HG03432 (cell line): ENCODE measurements around the gene WDSUB1.
A peak's percentile ranks its signal among the peaks of the same experiment; 100 is the strongest.

Experiments used
- ATAC-seq: cut with Tn5 transposase; IDR thresholded peaks from one replicate; pipeline ENCODE4 v1.9.1; 2021; ENCODE audit warnings: mild to moderate bottlenecking, moderate library complexity; ENCODE audit not compliant: unreplicated experiment

Gene WDSUB1

GRCh38 chr2:159266554-159266953 lies 19.9 kb downstream of the WDSUB1 start:
- no peak for ATAC-seq

GRCh38 chr2:159265171-159265576 lies 21.3 kb downstream of the WDSUB1 start:
- ATAC-seq = no peak

DNA sequence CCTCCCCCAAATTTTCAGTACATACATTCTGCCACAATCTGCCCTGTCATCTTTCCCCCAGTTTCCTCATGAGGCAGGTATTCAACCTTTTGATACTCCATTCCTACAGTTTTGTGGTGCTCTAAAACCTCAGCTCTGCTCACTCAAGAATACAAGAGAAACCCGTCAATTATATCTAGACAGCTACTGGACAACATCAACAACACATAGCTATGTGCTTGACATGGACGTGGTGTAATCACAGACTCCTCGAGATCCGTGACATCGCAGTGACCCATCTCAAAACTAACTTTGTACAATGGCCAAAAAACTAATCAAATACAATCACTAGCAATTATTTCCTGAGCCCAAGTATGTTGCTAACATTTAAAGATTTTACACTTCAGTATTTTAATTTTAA lies 23.6 kb downstream of the WDSUB1 start:
- ATAC-seq = no peak

GRCh38 chr2:159262226-159262625 lies 24.3 kb downstream of the WDSUB1 start:
- no peak for ATAC-seq

GRCh38 chr2:159256159-159256558 lies 30.3 kb downstream of the WDSUB1 start:
- ATAC-seq = no peak

DNA sequence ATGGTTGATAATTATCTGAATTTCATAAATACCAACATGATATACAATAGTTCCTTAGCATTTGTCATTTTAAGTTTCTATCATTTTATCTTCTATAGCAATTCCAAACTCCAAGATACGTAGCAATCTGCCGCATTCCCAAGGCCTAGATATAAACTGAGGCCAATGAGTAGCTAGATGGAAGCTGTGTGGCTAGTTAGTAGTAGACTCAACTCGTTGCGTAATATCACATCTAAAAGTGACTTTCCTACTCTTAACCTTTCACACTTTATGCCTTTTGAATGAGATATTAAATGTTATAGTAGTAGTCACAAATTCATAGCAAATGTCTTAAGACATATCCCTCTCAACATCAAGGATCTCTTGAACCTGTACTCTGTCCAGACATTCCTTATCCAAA lies 33.6 kb downstream of the WDSUB1 start:
- ATAC-seq = no peak

GRCh38 chr2:159251296-159252173 lies 35.0 kb downstream of the WDSUB1 start:
- ATAC-seq = no peak

GRCh38 chr2:159249990-159250715 lies 36.4 kb downstream of the WDSUB1 start:
- ATAC-seq = peak; percentile 74

GRCh38 chr2:159246325-159246988 lies 40.0 kb downstream of the WDSUB1 start:
- ATAC-seq = no peak

GRCh38 chr2:159243529-159243928 lies 43.0 kb downstream of the WDSUB1 start:
- no peak for ATAC-seq

DNA sequence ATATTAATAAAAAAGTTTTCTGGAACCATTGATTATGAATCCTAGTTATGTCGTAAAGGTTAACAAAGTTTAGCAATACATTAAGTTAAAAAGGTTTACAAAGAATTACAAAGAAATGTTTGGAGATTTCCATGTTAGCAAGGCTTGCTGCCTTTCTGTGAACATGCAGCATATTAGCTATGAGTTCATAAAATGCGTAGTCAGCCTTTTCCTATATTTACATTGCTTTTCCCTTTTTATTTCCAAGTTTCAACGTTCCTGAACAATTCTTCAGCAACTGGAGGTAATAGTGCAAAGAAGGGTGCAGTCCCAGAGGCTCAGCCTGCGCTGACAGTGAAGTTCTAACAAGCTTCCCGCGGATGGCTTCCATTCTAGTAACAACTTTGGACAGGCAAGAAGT lies 51.6 kb downstream of the WDSUB1 start:
- no peak for ATAC-seq

GRCh38 chr2:159232456-159233170 lies 53.9 kb downstream of the WDSUB1 start:
- no peak for ATAC-seq

GRCh38 chr2:159230145-159230877 lies 56.2 kb downstream of the WDSUB1 start:
- no peak for ATAC-seq

- ATAC-seq = no peak
These were observed 56.9 kb downstream of the WDSUB1 start for GRCh38 chr2:159229476-159230144.

- no peak for ATAC-seq
These were observed 58.4 kb downstream of the WDSUB1 start for GRCh38 chr2:159228081-159228581.

DNA sequence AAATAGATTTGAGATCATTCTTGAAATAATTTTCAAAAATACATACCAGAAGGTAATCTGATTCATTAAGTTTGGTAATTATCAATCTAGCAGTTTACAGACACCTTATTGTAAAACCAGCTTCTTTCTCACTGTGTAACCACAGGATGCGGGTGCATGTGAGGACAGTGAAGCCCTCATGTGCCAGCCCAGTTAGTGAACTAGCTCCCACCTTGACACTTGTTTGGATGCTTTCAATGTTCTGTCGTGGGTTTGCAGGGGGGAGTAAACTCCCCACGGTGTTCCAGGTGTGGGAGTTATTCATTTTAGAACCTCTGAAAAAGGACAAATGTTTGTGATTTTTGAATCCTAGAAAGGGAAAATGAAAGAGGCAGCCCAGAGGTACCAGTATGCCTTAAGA lies 59.0 kb downstream of the WDSUB1 start:
- ATAC-seq = no peak

DNA sequence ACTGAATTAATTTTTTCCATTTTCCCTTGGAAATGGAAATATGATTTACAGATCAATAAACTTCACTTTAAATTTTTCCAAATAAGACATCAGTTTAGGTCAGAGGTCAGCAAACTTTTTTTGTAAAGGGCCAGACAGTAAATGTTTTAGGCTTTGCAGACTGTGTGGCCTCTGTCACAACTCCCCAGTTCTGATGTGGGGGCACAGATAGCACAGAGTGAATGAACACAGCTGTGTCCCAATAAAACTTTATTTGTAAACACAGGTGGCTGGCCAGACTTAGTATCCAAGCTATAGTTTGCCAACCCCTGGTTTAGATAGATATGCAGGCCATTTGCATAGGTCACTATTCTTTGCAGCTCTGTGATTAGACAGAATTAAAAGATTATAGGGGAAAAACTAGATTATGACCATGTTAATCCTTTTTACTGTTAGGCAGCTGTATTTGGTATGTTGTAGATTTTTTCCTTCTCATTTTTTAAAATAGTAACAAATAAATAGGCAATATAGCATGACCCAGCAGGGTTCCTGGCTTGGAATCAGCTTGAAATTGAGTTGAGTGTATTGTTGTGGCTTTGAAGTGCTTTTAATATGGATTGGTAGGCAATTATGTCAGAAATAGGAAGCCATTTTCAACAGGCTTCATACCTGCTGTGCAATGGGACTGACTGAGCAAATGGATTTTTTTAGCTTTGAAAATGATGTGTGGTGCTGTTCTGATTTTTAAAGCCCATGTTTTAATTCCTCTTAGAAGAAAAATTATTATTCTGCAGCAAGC lies 59.7 kb downstream of the WDSUB1 start:
- no peak for ATAC-seq

GRCh38 chr2:159226059-159226461 lies 60.4 kb downstream of the WDSUB1 start:
- ATAC-seq = no peak
